Esophagus muscularis mucosa (tissue), 4 donors: ENCODE results near the gene GTF3C4.

ENCODE experiments used
- EP300 ChIP-seq: sonication (generic); formaldehyde crosslinking; IDR thresholded peaks from one replicate; pipeline ENCODE4 v1.6.1; 2017; ENCODE audit warnings: antibody characterized with exemption
- POLR2A ChIP-seq: fragments of 450-650 bp; IDR thresholded peaks from one replicate; pipeline ENCODE4 v1.6.1; 2017; ENCODE audit warnings: antibody characterized with exemption, moderate library complexity, mild to moderate bottlenecking, low read depth
- POLR2AphosphoS5 ChIP-seq, 2 donors: sonication (generic); formaldehyde crosslinking; IDR thresholded peaks; one replicate each; pipeline ENCODE4 v1.6.1; 2017; ENCODE audit warnings: antibody characterized with exemption in 2 of 2
- TF ChIP-seq, protein P1 (sequence below), 3 experiments: fragments of 200-600 bp in 2 of 3; fragments of 450-650 bp in 1 of 3; sonication (generic) in 2 of 3; IDR thresholded peaks; one replicate each; pipeline ENCODE4 v1.5.1; 2017 to 2019; ENCODE audit warnings: antibody characterized with exemption in 3 of 3, mild to moderate bottlenecking in 2 of 3, moderate library complexity in 1 of 3

DNA sequence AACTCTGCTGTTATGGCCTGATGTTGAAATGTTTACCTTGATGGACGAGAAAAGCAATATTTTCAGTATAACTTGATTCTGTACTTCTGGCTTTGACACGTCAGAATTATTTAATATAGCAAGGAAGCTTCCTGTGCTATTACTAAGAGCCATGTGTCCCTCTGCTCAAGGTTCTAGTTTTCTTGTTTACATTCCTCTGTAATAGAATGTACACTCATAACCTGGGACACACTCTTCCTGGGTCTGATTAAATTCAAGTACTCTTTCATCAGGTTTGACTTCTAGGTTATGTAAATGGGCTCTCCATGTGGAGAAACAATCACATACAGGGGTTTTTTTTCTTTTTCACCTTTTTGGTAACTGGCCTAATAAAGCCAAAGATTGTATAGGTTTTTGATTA is 33.1 kb downstream of the GTF3C4 start:
- TF ChIP-seq, protein P1, sequence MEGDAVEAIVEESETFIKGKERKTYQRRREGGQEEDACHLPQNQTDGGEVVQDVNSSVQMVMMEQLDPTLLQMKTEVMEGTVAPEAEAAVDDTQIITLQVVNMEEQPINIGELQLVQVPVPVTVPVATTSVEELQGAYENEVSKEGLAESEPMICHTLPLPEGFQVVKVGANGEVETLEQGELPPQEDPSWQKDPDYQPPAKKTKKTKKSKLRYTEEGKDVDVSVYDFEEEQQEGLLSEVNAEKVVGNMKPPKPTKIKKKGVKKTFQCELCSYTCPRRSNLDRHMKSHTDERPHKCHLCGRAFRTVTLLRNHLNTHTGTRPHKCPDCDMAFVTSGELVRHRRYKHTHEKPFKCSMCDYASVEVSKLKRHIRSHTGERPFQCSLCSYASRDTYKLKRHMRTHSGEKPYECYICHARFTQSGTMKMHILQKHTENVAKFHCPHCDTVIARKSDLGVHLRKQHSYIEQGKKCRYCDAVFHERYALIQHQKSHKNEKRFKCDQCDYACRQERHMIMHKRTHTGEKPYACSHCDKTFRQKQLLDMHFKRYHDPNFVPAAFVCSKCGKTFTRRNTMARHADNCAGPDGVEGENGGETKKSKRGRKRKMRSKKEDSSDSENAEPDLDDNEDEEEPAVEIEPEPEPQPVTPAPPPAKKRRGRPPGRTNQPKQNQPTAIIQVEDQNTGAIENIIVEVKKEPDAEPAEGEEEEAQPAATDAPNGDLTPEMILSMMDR (IDR thresholded peaks at IDR 0.05) = no peak
- TF ChIP-seq POLR2A (no peak), POLR2AphosphoS5 (IDR thresholded peaks at IDR 0.05) (no peak), EP300 (no peak)
